ENCODE data around the gene CSTB.

DNA sequence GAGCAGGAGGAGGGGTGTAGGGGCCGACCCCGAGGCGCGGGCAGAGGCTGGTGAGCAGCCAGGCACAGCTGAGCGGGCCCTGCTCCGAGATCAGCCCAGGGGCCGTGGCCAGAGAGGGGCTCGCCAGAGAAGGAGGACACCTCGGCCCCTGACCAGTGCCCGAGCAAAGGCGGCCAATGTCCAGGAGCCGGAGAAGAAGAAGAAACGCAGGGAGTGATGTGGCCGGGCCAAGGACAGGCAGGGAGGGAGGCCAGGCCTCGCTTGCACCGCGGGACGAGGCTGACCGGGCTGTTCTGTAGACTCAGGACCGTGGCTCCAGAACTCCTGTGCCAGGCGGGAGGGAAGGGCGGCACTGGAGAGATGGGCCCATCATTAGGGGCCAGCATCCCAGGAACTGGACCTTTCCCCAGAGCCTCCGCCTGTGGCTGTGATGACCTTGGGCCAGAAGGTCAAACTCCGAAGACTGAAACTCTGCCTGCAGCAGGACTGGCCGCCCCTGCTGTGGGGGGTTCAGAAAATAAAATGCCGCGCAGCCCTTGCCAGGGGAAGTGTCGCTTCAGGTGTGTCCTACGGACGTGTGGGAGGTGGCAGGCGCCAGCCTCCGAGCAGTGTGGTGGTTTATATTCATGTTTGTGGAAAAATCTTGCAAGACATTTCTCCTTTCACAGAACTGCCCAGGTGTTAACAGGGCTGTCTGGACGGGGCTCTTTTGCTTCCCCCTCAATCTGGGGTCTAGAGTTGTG lies 27.6 kb upstream of the CSTB start:
- no peak for TF ChIP-seq EP300 (IDR thresholded peaks at IDR 0.05)
- TF ChIP-seq, protein P1, sequence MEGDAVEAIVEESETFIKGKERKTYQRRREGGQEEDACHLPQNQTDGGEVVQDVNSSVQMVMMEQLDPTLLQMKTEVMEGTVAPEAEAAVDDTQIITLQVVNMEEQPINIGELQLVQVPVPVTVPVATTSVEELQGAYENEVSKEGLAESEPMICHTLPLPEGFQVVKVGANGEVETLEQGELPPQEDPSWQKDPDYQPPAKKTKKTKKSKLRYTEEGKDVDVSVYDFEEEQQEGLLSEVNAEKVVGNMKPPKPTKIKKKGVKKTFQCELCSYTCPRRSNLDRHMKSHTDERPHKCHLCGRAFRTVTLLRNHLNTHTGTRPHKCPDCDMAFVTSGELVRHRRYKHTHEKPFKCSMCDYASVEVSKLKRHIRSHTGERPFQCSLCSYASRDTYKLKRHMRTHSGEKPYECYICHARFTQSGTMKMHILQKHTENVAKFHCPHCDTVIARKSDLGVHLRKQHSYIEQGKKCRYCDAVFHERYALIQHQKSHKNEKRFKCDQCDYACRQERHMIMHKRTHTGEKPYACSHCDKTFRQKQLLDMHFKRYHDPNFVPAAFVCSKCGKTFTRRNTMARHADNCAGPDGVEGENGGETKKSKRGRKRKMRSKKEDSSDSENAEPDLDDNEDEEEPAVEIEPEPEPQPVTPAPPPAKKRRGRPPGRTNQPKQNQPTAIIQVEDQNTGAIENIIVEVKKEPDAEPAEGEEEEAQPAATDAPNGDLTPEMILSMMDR (IDR thresholded peaks at IDR 0.05), result no peak

Data from tibial nerve (tissue), 4 donors.